Fibroblast of pulmonary artery (primary cell): ENCODE measurements around the gene HMCN1.

Source experiments
- DNase-seq: peaks from one replicate; pipeline ENCODE4 v3.0.0-alpha.2; 2010; ENCODE audit warnings: low read depth
- H3K4me3 ChIP-seq: replicated peaks from 2 replicates; pipeline ENCODE4 v1.5.1; 2011; ENCODE audit warnings: low read depth, mild to moderate bottlenecking, control low read depth, low read length, moderate library complexity
- CTCF ChIP-seq: IDR thresholded peaks from 2 replicates; pipeline ENCODE4 v1.5.1; 2011; ENCODE audit warnings: mild to moderate bottlenecking, control low read depth, low read length, inconsistent platforms; ENCODE audit errors: missing control alignments

HMCN1 gene

GRCh38 chr1:186235696-186236095, 501.5 kb downstream of the HMCN1 start:
- no peak overlapping the region for H3K4me3 ChIP-seq
- DNase-seq = no peak
- no peak for TF ChIP-seq CTCF

GRCh38 chr1:186236921-186237320, 502.7 kb downstream of the HMCN1 start:
- DNase-seq = peak; percentile 72
- H3K4me3 ChIP-seq = no peak overlapping the region
- no peak for TF ChIP-seq CTCF

- no peak overlapping the region for H3K4me3 ChIP-seq
- DNase-seq = no peak
Observed at GRCh38 chr1:186239171-186239570, 505.0 kb downstream of the HMCN1 start.

GRCh38 chr1:186240436-186240835, 506.2 kb downstream of the HMCN1 start:
- TF ChIP-seq CTCF = no peak
- H3K4me3 ChIP-seq = no peak overlapping the region
- DNase-seq = no peak

More at GRCh38 chr1:186239171-186239570, 505.0 kb downstream of the HMCN1 start:
- TF ChIP-seq CTCF = no peak
